HG03045 (cell line): ENCODE results near the gene CFB.
A peak's percentile ranks its signal among the peaks of the same experiment; 100 is the strongest.
"Not testable (repeated sequence)": the region's sequence is repeated elsewhere in the genome, so short reads cannot be mapped to it uniquely, and the experiment has no call there.

Experiments
- ATAC-seq: cut with Tn5 transposase; IDR thresholded peaks from one replicate; pipeline ENCODE4 v1.9.1; 2021; ENCODE audit warnings: mild to moderate bottlenecking, moderate library complexity; ENCODE audit not compliant: unreplicated experiment

The CFB gene

GRCh38 chr6:31970604-31971271 is 24.8 kb downstream of the CFB start:
- ATAC-seq = no peak

- no peak for ATAC-seq
Observed at GRCh38 chr6:31971279-31971992, 25.5 kb downstream of the CFB start.

- ATAC-seq = peak; percentile 82
Observed at GRCh38 chr6:31971993-31972708, 26.3 kb downstream of the CFB start, which contains the start of gene DXO. Gene DXO (minus strand): TSS chr6:31972138. CDS start chr6:31971675, 463 bp downstream.

- ATAC-seq = no peak
Observed at GRCh38 chr6:31972709-31973350, 26.9 kb downstream of the CFB start.

GRCh38 chr6:31976065-31976464 is 30.2 kb downstream of the CFB start:
- ATAC-seq = not testable (repeated sequence)

- ATAC-seq = no peak
Observed at GRCh38 chr6:31977816-31978431, 32.0 kb downstream of the CFB start.

- no peak for ATAC-seq
Observed at GRCh38 chr6:31978831-31979230, 32.9 kb downstream of the CFB start.

GRCh38 chr6:31979238-31979898 is 33.5 kb downstream of the CFB start:
- ATAC-seq = no peak

GRCh38 chr6:31980195-31980876 is 34.4 kb downstream of the CFB start:
- not testable (repeated sequence) for ATAC-seq

GRCh38 chr6:31980998-31981397 is 35.1 kb downstream of the CFB start:
- ATAC-seq = not testable (repeated sequence)

- not testable (repeated sequence) for ATAC-seq
Observed at GRCh38 chr6:31981744-31982143, 35.8 kb downstream of the CFB start, which contains the start of gene C4A. Gene C4A (plus strand): TSS chr6:31982057. CDS start chr6:31982108, 51 bp downstream.

- ATAC-seq = not testable (repeated sequence)
Observed at GRCh38 chr6:31989363-31989762, 43.5 kb downstream of the CFB start.

- not testable (repeated sequence) for ATAC-seq
Observed at GRCh38 chr6:31994421-31994820, 48.5 kb downstream of the CFB start.

- ATAC-seq = not testable (repeated sequence)
Observed at GRCh38 chr6:31996385-31996784, 50.5 kb downstream of the CFB start.
